ENCODE results near the gene ITCH. TPM values are rescaled to one million over a fixed set of nuclear protein-coding genes. Genes with fewer than 3 reads are reported as not detected.
"Not testable (repeated sequence)": the region's sequence is repeated elsewhere in the genome, so short reads cannot be mapped to it uniquely, and the experiment has no call there.

ITCH gene
- total RNA-seq, 2 donors from 2014 or later: 45.4 to 89.2 TPM

DNA sequence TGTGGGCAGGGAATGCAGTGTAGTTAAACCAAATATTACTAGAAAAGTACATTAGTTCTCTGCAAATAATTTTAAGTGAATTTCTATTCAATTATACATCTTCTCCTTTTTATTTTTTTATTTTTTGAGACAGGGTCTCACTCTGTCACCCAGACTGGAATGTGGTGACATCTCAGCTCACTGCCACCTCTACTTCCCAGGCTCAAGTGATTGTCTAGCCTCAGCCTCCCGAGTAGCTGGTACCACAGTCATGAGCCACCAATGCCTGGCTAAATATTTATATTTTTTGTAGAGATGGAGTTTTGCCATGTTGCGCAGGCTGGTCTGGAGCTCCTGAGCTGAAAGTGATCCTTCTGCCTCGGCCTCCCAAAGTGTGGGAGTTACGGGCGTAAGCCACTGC lies 76.1 kb downstream of the ITCH start:
- TF ChIP-seq, protein P1, sequence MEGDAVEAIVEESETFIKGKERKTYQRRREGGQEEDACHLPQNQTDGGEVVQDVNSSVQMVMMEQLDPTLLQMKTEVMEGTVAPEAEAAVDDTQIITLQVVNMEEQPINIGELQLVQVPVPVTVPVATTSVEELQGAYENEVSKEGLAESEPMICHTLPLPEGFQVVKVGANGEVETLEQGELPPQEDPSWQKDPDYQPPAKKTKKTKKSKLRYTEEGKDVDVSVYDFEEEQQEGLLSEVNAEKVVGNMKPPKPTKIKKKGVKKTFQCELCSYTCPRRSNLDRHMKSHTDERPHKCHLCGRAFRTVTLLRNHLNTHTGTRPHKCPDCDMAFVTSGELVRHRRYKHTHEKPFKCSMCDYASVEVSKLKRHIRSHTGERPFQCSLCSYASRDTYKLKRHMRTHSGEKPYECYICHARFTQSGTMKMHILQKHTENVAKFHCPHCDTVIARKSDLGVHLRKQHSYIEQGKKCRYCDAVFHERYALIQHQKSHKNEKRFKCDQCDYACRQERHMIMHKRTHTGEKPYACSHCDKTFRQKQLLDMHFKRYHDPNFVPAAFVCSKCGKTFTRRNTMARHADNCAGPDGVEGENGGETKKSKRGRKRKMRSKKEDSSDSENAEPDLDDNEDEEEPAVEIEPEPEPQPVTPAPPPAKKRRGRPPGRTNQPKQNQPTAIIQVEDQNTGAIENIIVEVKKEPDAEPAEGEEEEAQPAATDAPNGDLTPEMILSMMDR (IDR thresholded peaks at IDR 0.05): no peak
- TF ChIP-seq POLR2A (IDR thresholded peaks at IDR 0.05) (no peak), POLR2AphosphoS5 (IDR thresholded peaks at IDR 0.05) (no peak)
- intact Hi-C loops (cut with DNase I): no loop called here

DNA sequence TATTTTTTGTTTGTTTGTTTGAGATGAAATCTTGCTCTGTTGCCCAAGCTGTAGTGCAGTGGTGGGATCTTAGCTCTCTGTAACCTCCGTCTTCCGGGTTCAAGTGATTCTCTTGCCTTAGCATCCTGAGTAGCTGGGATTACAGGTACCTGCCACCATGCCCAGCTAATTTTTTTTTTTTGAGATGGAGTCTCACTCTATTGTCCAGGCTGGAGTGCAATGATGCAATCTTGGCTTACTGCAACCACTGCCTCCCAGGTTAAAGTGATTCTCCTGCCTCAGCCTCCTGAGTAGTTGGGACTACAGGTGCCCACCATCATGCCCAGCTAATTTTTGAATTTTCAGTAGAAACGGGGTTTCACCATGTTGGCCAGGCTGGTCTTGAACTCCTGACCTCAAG lies 78.3 kb downstream of the ITCH start:
- intact Hi-C loops (cut with DNase I); H3K9me3 ChIP-seq; H3K4me1 ChIP-seq (replicated peaks); DNase-seq (ENCODE audit: low spot score); H3K36me3 ChIP-seq; H3K27me3 ChIP-seq (replicated peaks; ENCODE audit: insufficient read depth); H3K4me3 ChIP-seq; H3K27ac ChIP-seq: not testable (repeated sequence)
- 98% methylated on average over 3 of the region's 3 CpGs for WGBS

More for the DNA sequence above, 76.1 kb downstream of the ITCH start:
- Histone ChIP-seq H3K27me3 (replicated peaks; ENCODE audit: insufficient read depth) (no peaks in the 10 kb centered on the region), H3K9me3 (no peaks in the 10 kb centered on the region), H3K27ac (no peak overlapping the region), H3K4me3 (no peak overlapping the region), H3K36me3 (no peaks in the 10 kb centered on the region), H3K4me1 (replicated peaks) (no peaks in the 10 kb centered on the region)
- DNase-seq (ENCODE audit: low spot score): no peak
- 92% methylated on average over 5 of the region's 5 CpGs for WGBS

DNA sequence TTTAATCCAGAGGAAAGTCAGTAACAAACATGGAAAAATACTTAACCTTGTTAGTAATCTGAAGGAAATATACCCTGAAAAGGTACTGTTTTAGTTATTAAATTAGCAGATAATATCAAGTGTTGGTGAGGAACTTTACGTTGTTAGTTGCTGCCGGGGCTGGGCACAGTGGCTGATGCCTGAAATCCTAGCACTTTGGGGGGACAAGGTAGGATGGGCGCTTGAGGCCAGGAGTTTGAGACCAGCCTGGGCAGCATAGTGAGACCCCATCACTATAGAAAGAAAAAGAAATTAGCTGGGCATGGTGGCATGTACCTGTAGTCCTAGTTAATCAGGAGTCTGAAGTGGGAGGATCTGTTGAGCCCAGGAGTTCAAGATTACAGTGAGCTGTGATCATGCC lies 80.5 kb downstream of the ITCH start:
- TF ChIP-seq POLR2A (IDR thresholded peaks at IDR 0.05): no peak
- TF ChIP-seq POLR2AphosphoS5 (IDR thresholded peaks at IDR 0.05): no peak
- TF ChIP-seq, protein P1 (IDR thresholded peaks at IDR 0.05): no peak
- Histone ChIP-seq H3K9me3 (no peaks in the 10 kb centered on the region), H3K4me3 (no peak overlapping the region), H3K27ac (no peak overlapping the region), H3K4me1 (replicated peaks) (no peaks in the 10 kb centered on the region), H3K36me3 (no peaks in the 10 kb centered on the region), H3K27me3 (replicated peaks; ENCODE audit: insufficient read depth) (no peaks in the 10 kb centered on the region)
- WGBS: 95% methylated on average over 3 of the region's 3 CpGs
- intact Hi-C loops (cut with DNase I): no loop called here
- DNase-seq (ENCODE audit: low spot score): no peak

DNA sequence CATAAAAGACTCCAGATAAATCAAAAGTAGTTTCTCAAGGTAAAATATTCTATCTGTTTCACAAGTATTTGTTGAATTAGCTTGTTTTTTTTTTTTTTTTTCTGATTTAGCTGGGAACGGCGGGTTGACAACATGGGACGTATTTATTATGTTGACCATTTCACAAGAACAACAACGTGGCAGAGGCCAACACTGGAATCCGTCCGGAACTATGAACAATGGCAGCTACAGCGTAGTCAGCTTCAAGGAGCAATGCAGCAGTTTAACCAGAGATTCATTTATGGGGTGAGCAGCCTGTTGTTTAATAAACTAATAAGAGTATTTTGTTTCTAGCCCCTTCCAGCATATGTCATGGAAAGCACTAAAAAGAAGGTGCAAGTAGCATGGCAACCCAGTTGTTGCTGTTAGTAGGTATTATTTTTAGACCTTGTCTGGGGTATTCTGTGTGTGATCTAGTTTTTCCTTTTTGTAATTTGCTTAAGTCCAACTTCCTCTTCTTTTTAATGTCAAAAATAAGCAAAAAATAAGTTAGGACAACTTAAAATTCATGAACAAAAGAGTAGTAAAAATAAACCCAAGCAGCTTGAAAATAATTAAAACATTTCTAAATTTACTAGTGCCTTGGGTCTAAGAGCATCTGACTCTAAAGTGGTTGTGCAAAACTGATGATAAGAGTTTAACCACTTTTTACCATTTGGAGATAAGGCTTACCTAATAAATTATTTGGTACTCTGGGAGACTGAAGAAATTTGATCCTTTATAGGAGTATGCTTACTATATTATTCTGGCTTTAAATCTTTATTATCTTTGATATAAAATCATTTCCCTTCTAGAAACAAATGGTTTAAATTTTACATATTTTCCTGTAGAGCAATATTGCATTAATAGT lies 82.3 kb downstream of the ITCH start:
- H3K4me1 ChIP-seq (replicated peaks): no peaks in the 10 kb centered on the region
- intact Hi-C loops (cut with DNase I): no loop called here
- DNase-seq (ENCODE audit: low spot score): no peak
- 72% methylated on average over 7 of the region's 7 CpGs for WGBS
- H3K9me3 ChIP-seq: no peaks in the 10 kb centered on the region
- TF ChIP-seq POLR2AphosphoS5 (IDR thresholded peaks at IDR 0.05): no peak
- TF ChIP-seq, protein P1 (IDR thresholded peaks at IDR 0.05): no peak
- TF ChIP-seq POLR2A (IDR thresholded peaks at IDR 0.05): no peak
- no peak overlapping the region for H3K4me3 ChIP-seq
- H3K27me3 ChIP-seq (replicated peaks; ENCODE audit: insufficient read depth): no peaks in the 10 kb centered on the region
- no peaks in the 10 kb centered on the region for H3K36me3 ChIP-seq
- H3K27ac ChIP-seq: no peak overlapping the region

DNA sequence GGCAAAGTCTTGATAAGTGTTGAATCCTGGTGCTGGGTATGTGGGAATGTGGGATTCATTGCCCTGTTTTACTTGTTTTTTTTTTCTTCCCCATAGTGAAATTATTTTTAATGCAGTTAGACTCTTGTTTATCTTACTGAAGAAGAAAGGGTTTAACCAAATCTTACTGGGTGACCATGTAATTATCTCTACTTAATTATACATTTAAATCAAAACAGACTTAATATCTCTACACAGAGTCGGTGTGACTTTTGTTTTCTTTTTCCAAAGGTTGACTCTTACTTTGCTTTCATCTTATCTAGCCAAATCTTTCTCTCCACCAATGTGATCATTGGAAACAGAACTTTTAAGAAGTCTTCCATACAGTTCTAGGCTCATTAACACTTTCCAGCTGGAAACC lies 85.4 kb downstream of the ITCH start:
- TF ChIP-seq, protein P1 (IDR thresholded peaks at IDR 0.05): no peak
- TF ChIP-seq POLR2A (IDR thresholded peaks at IDR 0.05) (no peak), POLR2AphosphoS5 (IDR thresholded peaks at IDR 0.05) (no peak)
- no peak for DNase-seq (ENCODE audit: low spot score)
- Histone ChIP-seq H3K4me1 (replicated peaks) (no peaks in the 10 kb centered on the region), H3K9me3 (no peaks in the 10 kb centered on the region), H3K36me3 (peaks cover 0 to 4% of the 10 kb centered on the region in 2 donors), H3K4me3 (no peak overlapping the region), H3K27me3 (replicated peaks; ENCODE audit: insufficient read depth) (no peaks in the 10 kb centered on the region), H3K27ac (no peak overlapping the region)
- WGBS: 35% methylated on average over 1 of the region's 1 CpG
- intact Hi-C loops (cut with DNase I): no loop called here

Data from prostate gland (tissue), 2 donors.